ACC112 (cell line): ENCODE data around the gene VWA5B1.

Experiments
- H2AFZ ChIP-seq: fragments of 200-600 bp; sonication (generic); one replicate; pipeline ENCODE4 v1.6.0; 2017; ENCODE audit warnings: antibody characterized with exemption, low read length; ENCODE audit not compliant: unreplicated experiment
- H3K27ac ChIP-seq: fragments of 200-600 bp; sonication (generic); 2 replicates; pipeline ENCODE4 v1.5.1; 2014; ENCODE audit warnings: low read depth, mild to moderate bottlenecking, antibody characterized with exemption, low read length, moderate library complexity
- H3K27me3 ChIP-seq: fragments of 200-600 bp; sonication (generic); 2 replicates; pipeline ENCODE4 v1.6.1; 2014; ENCODE audit warnings: mild to moderate bottlenecking, antibody characterized with exemption, low read length, moderate library complexity, mixed read lengths; ENCODE audit not compliant: insufficient read depth
- H3K36me3 ChIP-seq: fragments of 200-600 bp; sonication (generic); 2 replicates; pipeline ENCODE4 v1.6.1; 2016; ENCODE audit warnings: mild to moderate bottlenecking, antibody characterized with exemption, low read length, moderate library complexity, mixed read lengths; ENCODE audit not compliant: insufficient read depth
- H3K4me1 ChIP-seq: fragments of 200-600 bp; sonication (generic); one replicate; pipeline ENCODE4 v1.6.1; 2016; ENCODE audit warnings: low read length, mixed read lengths; ENCODE audit not compliant: insufficient read depth, unreplicated experiment, control insufficient read depth
- H3K4me3 ChIP-seq: fragments of 200-600 bp; sonication (generic); 2 replicates; pipeline ENCODE4 v1.5.1; 2014; ENCODE audit warnings: mild to moderate bottlenecking, low read depth, low read length
- H3K79me2 ChIP-seq: fragments of 200-600 bp; sonication (generic); one replicate; pipeline ENCODE4 v1.6.0; 2016; ENCODE audit warnings: low read length; ENCODE audit not compliant: control insufficient read depth, unreplicated experiment, insufficient read depth

Gene VWA5B1

DNA sequence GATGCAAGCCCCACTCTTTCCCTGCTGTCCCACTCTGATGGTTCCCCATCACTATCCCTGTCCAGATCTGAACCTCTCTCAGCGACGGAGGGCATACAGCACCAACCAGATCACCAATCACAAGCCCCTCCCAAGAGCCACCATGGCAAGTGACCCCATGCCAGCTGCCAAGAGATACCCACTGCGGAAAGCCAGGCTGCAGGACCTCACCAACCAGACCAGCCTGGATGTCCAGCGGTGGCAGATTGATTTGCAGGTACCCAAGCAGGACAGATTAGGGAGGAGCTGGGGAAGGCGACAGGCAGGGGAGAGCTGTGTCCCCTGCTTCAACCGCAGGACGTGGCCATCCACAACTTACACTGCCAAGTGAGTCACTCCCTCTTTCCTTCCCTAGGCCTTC, 46.9 kb downstream of the VWA5B1 start:
- H3K27ac ChIP-seq, result no peak overlapping the region
- peaks cover 75% of the 10 kb centered on the region for H3K27me3 ChIP-seq
- H3K4me1 ChIP-seq, result no peaks in the 10 kb centered on the region
- no peaks in the 10 kb centered on the region for H3K36me3 ChIP-seq
- no peaks in the 10 kb centered on the region for H3K79me2 ChIP-seq
- no peak overlapping the region for H3K4me3 ChIP-seq
- no peak overlapping the region for H2AFZ ChIP-seq

DNA sequence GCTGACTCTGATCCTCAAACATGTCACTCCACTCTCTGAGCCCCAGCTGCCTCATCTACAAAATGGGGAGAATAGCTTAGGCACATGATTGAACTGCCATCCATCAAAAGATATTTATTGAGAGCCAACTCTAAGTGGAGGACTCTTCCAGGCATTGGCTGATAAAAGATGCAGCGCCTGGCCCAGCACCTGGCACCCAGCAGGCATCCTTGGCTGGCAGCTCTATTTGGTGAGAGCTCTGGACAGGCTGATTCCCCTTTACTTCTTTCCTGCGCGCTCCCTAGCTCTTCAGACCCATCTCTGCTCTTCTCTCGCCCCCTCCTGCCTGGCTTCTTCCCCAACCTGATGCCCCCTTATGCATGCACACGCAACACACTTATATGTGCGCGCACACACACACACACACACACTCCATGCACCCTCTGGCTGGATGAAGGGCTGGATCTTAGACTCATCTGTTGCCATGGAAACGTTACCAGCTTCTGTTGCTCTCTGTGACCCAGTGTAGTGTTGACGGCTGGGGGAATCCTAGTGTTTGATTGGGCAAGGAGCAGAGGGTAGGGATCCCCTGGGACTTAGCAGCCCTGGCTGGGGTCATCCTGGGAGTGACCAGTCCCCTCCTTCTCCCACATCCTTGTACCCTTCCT, 49.3 kb downstream of the VWA5B1 start:
- Histone ChIP-seq H3K36me3 (no peaks in the 10 kb centered on the region), H3K4me3 (no peak overlapping the region), H3K4me1 (no peaks in the 10 kb centered on the region), H2AFZ (no peak overlapping the region), H3K27ac (no peak overlapping the region), H3K79me2 (no peaks in the 10 kb centered on the region), H3K27me3 (peaks cover 69% of the 10 kb centered on the region)

DNA sequence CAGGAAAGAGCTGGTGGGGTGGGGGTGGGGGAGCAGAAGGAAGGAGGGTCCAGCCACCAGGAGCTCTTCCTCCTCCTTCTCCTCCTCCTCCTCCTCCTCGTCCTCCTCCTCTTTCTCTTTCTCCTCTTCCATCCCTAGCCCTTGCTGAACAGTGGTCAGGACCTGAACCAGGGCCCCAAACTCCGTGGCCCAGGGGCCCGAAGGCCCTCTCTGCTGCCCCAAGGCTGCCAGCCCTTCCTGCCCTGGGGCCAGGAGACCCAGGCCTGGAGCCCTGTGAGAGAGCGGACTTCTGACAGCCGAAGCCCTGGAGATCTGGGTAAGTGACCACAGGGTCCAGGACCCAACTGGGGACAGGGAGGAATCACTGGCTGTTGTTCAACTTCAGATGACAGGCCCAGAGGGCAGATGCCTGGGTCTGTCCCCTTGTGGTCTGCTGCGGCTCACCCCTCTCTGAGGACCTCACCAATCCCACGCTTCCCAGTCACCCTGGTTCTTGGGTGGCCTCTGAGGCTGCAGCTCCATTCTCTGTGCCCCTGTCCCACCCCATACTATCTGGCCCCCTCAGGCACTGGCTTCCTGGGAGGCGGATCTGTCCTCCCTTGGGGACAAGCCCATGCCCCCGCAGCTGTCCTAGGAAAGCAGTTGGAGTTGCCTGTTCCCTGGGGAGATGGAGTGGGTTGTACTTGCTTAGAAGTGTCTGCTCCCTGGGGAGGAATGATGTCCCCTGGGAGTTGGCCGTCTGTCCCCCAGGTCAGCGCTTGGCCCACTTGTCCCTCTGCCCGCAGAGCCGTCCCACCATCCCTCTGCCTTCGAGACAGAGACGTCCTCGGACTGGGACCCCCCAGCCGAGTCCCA, 51.8 kb downstream of the VWA5B1 start:
- Histone ChIP-seq H3K27ac (no peak overlapping the region), H3K79me2 (no peaks in the 10 kb centered on the region), H3K27me3 (peaks cover 61% of the 10 kb centered on the region), H2AFZ (no peak overlapping the region), H3K36me3 (no peaks in the 10 kb centered on the region), H3K4me3 (no peak overlapping the region), H3K4me1 (no peaks in the 10 kb centered on the region)

DNA sequence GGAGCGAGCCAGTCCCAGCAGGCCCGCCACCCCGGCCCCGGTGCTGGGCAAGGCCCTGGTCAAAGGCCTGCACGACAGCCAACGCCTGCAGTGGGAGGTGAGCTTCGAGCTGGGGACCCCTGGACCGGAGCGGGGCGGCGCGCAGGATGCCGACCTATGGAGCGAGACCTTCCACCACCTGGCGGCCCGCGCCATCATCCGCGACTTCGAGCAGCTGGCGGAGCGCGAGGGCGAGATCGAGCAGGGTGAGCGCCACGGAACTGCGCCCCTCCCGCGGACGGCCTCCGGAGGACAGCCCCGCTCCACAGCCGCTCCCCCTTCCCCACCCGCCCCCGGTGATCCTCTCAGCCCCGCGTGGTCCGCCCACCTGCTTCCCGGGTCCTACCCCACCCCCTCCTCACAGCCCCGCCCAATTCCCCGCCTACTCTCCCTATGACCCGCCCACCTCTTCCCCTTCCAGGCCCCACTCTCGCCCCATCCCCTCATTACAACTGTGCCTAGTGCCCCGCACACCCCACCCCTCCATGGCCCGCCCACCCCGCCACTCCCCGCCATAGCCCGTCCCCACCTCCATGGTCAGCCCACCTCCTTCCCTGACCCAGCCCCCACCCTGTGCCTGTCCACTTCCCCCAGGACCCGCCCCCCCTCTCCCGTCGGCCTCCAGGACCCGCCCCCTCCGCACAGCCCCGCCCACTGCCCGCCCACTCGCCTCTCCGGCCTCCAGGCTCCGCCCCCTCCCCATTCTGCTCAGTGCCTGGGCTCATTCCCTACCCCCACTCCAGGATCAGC, 52.7 kb downstream of the VWA5B1 start:
- Histone ChIP-seq H3K4me3 (no peak overlapping the region), H3K4me1 (no peaks in the 10 kb centered on the region), H3K27me3 (peaks cover 54% of the 10 kb centered on the region), H3K36me3 (no peaks in the 10 kb centered on the region), H3K27ac (no peak overlapping the region), H3K79me2 (no peaks in the 10 kb centered on the region), H2AFZ (no peak overlapping the region)

DNA sequence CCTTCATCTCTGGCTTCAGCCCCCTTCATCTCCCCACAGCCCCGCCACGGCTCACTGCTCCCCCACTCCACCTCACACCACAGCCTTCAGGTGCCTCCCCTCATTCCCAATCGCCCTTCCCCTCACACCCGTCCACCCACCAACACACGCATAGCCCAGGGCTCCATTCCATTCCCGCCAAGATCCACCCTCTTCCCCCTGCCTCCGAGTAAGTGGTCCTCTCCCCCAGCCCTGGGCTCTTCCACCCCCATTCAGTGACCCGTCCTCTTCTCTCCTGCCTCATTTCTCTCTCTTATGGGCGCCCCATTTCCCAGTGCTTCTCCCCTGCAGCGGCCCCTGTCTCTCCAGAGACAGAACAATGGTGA, 53.2 kb downstream of the VWA5B1 start:
- Histone ChIP-seq H3K4me3 (no peak overlapping the region), H3K27ac (no peak overlapping the region), H3K36me3 (no peaks in the 10 kb centered on the region), H3K4me1 (no peaks in the 10 kb centered on the region), H2AFZ (no peak overlapping the region), H3K79me2 (no peaks in the 10 kb centered on the region), H3K27me3 (peaks cover 54% of the 10 kb centered on the region)

DNA sequence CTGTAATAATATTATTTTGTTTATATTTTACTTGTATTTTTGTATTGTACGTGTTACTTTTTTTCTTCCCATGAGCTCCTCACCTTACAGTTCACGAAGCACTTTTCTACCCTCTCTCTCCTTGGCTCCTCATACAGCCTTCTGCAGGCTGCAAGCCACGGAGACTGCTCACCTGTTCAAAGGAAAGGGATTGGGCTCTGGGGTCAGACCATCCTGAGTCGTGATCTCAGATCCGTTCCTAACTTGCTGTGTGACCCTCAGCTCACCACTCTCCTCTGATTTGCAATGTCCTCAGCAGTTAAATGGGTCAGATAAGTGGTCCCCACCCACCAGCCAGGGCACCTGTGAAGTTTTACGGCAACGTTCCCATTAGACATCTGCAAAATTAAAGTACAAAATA, 54.1 kb downstream of the VWA5B1 start:
- H2AFZ ChIP-seq, result no peak overlapping the region
- no peak overlapping the region for H3K27ac ChIP-seq
- H3K4me3 ChIP-seq, result no peak overlapping the region
- no peaks in the 10 kb centered on the region for H3K4me1 ChIP-seq
- no peaks in the 10 kb centered on the region for H3K79me2 ChIP-seq
- H3K36me3 ChIP-seq, result no peaks in the 10 kb centered on the region
- H3K27me3 ChIP-seq, result peaks cover 50% of the 10 kb centered on the region

DNA sequence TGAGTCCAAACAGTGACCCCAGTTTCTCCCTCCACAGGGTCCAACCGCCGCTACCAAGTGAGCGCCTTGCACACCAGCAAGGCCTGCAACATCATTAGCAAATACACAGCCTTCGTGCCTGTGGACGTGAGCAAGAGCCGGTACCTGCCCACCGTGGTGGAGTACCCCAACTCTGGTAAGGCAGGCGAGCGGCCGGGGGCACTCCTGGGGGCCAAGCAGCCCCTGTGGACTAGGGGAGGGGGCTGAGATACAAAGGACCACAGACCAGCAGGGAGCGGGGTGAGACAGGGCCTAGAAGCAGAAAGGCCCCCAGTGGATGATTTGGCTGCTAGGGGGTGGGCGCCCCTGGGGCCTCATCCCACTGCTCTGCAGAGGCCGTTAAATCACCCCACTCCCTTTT, 54.7 kb downstream of the VWA5B1 start:
- Histone ChIP-seq H3K36me3 (no peaks in the 10 kb centered on the region), H3K79me2 (no peaks in the 10 kb centered on the region), H3K4me1 (no peaks in the 10 kb centered on the region), H3K27ac (no peak overlapping the region), H3K27me3 (peaks cover 43% of the 10 kb centered on the region), H3K4me3 (no peak overlapping the region), H2AFZ (no peak overlapping the region)

DNA sequence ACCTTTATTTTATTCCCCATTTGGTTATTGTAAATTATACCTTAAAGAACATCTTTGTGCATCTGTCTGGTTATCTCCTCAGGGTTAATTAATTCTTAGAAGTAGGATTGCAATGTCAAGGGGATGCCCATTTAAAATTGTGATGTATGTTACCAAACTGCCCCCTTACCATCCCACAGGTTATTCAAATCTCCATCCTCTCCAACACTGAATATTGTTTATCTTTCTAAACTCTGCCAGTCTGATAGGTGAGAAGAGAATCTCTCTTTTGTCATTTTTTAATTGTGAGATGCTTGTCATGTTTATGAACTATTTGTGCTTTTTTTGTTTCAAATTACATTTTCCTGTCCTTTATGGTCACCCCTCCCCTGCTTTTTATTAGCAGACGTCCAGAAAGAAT, 55.8 kb downstream of the VWA5B1 start:
- no peak overlapping the region for H3K4me3 ChIP-seq
- H3K79me2 ChIP-seq, result no peaks in the 10 kb centered on the region
- no peak overlapping the region for H3K27ac ChIP-seq
- H3K27me3 ChIP-seq, result peaks cover 35% of the 10 kb centered on the region
- no peaks in the 10 kb centered on the region for H3K4me1 ChIP-seq
- H3K36me3 ChIP-seq, result no peaks in the 10 kb centered on the region
- H2AFZ ChIP-seq, result no peak overlapping the region

DNA sequence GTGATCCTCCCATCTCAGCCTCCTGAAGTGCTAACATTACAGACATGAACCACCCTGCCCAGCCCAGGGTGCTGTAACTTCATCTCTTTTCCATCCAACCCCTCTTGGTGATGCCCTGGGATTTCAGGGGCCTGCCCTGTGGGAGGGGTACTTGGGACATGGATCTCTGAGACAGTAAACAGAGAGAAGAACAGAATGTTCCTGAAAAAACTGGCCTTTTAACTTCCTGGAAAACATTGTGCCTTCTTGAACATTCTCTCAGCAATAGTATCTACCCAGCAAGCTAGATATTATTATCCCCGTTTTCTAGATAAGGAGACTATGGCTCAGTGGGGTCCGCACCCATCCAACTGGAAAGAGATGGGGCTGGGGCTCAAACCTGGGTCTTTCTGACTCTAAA, 57.0 kb downstream of the VWA5B1 start:
- H2AFZ ChIP-seq, result no peak overlapping the region
- peaks cover 29% of the 10 kb centered on the region for H3K27me3 ChIP-seq
- H3K36me3 ChIP-seq, result no peaks in the 10 kb centered on the region
- H3K79me2 ChIP-seq, result no peaks in the 10 kb centered on the region
- H3K4me3 ChIP-seq, result no peak overlapping the region
- no peak overlapping the region for H3K27ac ChIP-seq
- H3K4me1 ChIP-seq, result no peaks in the 10 kb centered on the region

DNA sequence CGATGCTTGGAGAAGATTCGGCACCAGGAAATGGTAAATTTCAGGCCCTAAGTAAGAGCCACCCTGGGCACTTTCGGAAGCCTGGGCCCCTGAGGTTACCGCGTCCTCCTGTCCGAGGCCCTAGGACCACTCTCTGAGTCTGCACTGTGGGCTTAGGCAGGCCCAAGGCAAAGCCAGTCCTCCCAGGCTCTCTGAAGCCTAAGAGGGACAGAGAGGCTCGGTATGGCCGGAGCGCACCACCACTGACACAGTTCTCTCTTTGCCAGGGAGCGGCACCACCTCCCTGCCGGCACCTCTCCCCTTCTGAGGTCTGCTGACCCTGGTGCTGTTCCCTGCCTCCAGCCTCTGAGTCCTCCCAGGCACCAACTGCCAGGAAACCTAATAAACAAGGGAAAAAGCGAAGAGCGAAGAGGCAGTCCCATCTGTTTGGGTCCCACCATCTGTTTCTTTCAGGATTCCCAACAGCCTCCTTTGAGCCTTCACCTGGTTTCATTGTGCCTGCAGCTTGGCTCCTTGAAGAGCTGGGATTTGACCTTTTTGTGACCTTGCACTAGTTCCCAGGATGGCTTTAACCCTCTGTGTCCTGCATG, 57.7 kb downstream of the VWA5B1 start:
- Histone ChIP-seq H3K27me3 (peaks cover 29% of the 10 kb centered on the region), H3K79me2 (no peaks in the 10 kb centered on the region), H3K4me1 (no peaks in the 10 kb centered on the region), H2AFZ (no peak overlapping the region), H3K27ac (no peak overlapping the region), H3K36me3 (no peaks in the 10 kb centered on the region), H3K4me3 (no peak overlapping the region)
